ENCODE results near the gene AOPEP.
"Not testable (repeated sequence)": the region's sequence is repeated elsewhere in the genome, so short reads cannot be mapped to it uniquely, and the experiment has no call there.

AOPEP gene

GRCh38 chr9:94817291-94818177, 91.0 kb downstream of the AOPEP start:
- DNase-seq (ENCODE audit: low read depth): no peak

DNA sequence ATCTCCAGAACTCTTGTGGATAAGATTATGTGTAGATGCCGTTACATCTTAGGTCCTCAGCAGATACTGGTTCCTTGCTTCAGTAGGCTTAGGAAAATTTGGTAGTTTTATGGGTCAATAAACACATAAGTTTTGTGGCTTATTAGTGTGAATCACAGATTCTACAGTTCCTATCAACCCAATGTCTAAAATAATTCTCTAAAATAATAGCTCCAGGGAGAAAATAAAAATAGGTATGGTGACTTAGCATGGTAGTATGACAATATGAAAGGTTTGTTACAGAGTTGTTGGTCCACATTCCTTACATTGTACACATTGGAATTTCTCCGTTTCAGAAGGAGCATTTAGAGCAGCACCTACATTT, 91.7 kb downstream of the AOPEP start:
- no peak for DNase-seq (ENCODE audit: low read depth)

DNA sequence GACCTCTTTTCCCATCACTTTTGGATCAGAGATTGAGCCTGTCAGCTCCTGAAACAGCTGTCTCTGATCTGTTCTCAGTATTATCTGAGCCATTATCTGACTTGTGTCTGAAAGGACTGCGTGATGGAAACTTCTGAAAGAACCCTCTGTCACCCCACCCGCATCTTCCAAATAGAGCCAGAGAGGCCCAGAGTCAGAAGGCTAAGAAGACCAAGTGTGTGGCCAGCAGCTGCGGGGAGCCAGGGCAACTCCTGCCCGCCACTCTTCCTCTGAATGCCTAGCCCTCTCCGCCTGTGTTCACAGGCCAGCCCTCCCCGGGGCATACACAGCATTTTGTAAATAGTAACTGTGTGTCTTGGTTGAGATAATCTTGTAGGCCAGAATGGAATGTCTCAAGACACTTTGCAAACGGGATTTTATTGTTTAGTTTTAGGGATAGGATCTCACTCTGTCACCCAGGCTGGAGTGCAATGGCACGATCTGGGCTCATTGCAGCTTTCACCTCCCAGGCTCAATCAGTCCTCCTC, 92.7 kb downstream of the AOPEP start:
- DNase-seq (ENCODE audit: low read depth): no peak

GRCh38 chr9:94821098-94821887, 94.8 kb downstream of the AOPEP start:
- no peak for DNase-seq (ENCODE audit: low read depth)

- DNase-seq (ENCODE audit: low read depth): no peak
Measured at GRCh38 chr9:94822273-94822672, 95.8 kb downstream of the AOPEP start.

DNA sequence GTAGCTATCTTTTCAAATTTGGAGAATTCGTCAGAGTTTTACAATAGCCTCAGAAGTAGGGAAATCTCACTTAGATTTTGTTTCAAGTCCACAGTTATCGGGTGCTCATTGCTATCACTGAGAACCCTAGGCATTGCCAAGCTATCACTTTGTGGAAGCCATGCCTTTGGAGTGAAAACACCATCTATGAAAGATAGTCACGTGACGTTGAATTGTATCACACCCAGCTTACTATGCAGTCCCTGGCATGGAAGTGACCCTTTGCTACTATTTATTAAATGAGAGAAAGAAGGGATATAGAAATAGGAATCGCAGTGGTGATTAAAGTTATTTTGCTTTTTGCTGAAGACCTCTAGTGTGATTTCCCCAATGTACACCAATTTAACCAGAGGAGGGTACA, 97.2 kb downstream of the AOPEP start:
- DNase-seq (ENCODE audit: low read depth): no peak

GRCh38 chr9:94824411-94824810, 97.9 kb downstream of the AOPEP start:
- DNase-seq (ENCODE audit: low read depth): no peak

DNA sequence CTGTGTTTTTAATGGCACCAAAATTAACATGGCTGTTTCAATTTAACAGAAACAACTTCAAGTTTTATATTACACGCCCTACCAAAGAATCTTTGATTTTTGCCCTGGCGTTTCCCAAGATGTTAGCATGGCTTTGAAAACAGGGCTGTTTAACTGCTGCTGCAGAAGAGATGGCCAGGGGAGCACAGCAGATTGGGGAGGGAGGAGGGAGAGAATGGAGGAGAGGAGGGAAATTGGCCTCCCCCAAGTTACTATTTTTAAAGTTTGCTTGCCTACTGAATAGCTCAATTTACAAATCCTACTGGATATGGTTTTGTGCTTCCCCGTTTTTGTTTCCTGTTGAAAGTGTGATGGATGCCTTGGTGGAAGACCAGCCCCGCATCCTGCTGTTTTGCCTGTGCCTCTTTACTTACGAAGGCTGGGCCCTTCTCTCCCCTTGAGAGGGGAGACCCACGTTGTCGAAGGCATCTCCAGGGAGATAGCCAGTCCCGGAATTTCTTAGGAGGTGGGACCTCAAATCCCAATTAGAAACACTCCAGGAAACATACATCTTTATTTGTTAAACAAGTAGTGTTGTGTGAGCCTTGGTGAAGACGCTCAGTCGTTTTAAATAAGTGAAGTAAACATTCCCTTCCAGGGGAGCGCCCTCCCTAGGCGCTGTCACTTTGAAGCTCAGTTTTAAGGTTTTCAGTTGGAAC, 98.6 kb downstream of the AOPEP start:
- DNase-seq (ENCODE audit: low read depth): no peak

GRCh38 chr9:94825611-94825958, 99.1 kb downstream of the AOPEP start:
- DNase-seq (ENCODE audit: low read depth): no peak

- no peak for DNase-seq (ENCODE audit: low read depth)
Measured at GRCh38 chr9:94826044-94826443, 99.5 kb downstream of the AOPEP start.

DNA sequence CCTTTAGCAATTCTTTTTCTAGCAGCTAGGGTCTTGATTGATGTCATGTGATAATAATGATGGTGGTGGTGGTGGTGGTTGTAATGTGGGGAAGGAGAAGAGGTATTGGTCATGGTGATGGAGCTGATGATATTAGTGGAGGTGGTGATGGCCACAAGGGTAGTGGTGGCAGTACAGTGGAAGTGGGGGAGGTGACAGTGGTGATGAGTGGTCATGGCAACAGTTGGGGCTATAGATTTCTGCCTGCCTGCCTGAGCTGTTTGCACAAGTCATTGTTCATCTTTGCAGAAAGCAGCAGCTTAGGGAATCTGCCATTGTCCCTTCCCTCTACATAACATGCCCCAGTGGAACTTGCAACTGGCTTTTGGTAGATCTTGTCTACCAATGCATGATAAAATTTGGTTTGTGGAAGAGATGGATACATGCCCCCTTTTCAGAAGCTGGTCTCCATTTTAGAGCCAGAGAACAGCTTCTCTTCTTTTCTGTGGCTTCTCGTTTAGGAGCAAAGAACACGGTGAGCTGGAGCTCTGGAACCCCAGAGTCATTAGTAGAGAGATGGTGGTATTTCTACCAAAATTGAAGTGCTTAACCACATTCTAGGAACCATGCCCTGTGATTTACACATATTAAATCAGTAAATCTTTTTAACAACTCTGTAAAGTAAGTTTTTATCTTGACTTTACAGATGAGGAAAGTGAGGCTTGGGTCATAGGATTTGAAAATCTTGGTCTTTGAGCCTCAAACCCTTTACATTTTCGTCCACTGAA, 100.3 kb downstream of the AOPEP start:
- DNase-seq (ENCODE audit: low read depth): no peak

DNA sequence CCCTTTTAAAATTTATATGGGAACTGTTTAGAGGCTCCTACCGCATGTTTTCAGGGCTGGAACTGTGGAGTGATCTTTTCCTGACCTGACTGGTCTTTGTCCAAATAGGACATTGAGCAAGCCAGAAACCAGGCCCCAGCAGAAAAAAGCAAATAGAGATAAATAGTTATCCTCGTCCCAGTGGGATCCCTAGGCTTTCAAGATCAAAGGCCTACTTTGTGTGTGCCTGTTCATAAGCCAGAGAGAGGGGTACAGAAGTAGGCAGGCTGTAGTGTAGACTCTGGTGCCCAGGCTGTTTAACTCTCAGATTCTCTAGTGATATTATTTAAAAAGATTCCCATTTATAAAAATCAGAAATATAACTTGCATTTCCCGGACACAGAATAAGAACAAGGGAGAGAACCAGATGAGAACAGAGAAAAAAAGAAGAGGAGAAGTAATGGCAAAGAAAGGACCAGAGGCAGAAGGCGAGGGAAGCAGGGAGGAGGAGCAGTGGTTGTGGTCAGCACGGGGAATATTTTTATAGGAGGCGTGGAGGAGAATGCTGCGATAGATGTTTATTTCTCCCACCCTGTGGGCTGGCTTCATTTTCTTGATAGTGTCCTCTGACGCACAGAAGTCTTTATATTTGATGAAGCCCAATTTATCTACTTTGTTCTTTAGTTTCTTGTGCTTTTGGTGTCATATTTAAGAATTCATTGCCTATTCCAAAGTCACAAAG, 101.2 kb downstream of the AOPEP start:
- DNase-seq (ENCODE audit: low read depth): no peak

DNA sequence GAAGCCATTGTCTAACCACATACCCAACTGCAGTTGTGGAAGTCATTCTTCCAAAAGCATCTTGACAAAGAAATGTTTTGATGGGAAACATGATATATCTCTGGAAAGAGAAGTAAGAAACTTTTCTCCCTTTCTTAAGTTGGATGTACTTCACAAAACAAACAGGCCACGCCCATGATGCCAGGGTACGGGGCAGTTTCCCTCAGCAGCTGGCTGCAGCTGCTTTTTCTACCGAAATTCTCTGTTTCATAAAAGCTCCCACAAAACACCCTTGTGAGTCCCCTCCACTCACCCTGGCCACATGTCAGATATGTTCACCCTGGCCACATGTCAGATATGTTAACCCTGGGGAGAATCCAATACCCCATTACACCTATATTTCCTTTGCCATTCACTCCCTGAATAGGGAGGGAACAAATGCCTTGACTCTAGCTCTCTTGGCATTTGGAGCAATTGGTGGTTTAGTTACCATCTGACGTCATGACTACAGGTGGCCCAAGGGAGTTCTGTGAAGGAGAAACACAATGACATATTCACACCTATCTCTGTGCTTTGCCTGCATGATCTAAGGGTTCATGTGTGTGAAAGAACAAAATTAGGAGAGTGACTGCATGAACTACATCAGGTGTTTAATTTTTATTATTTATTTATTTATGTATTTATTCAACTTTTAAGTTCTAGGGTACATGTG, 103.0 kb downstream of the AOPEP start:
- no peak for DNase-seq (ENCODE audit: low read depth)

DNA sequence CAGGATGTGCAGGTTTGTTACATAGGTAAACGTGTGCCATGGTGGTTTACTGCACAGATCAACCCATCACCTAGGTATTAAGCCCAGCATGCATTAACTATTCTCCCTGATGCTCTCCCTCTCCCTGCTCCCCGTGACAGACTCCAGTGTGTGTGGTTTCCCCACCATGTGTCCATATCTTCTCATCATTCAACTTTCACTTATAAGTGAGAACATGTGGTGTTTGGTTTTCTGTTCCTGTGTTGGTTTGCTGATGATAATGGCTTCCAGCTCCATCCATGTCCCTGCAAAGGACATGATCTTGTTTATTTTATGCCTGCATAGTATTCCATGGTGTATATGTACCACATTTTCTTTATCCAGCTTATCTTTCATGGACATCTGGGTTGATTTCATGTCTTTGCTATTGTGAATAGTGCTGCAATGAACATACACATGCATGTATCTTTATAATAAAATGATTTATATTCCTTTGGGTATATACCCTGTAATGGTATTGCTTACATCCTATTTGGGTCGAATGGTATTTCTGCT, 103.6 kb downstream of the AOPEP start:
- not testable (repeated sequence) for DNase-seq (ENCODE audit: low read depth)

DNA sequence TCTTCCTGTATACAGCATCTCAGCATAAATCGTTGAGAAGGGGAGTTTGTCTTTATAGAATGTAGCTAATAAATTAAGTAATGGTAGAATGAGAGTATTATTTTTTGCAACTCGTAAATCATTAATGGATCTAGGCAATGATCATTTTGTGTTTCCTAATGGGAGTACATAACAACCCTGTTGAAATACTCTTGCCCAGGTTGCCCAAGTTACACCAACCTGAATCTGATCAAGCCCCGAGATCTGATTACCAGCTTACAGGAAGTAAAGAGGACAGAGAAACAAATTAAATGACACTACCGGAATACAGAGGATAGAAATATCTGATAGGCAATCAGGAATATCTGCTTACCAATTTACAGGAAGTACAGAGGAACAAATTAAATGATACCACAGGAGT, 107.3 kb downstream of the AOPEP start:
- DNase-seq (ENCODE audit: low read depth): no peak

DNA sequence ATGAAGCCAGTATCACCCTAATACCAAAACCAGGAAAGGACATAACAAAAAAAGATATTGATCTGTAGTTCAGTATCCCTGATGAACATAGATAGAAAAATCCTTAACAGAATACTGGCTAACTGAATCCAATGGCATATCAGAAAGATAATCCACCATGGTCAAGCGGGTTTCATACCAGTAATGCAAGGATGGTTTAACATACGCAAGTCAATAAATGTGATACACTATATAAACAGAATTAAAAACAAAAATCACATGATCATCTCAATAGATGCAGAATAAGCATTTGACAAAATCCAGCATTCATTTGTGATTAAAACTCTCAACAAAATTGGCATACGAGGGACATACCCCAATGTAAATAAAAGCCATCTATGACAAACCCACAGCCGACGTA, 110.9 kb downstream of the AOPEP start:
- no peak for DNase-seq (ENCODE audit: low read depth)

- no peak for DNase-seq (ENCODE audit: low read depth)
Measured at GRCh38 chr9:94839398-94839797, 112.9 kb downstream of the AOPEP start.

DNA sequence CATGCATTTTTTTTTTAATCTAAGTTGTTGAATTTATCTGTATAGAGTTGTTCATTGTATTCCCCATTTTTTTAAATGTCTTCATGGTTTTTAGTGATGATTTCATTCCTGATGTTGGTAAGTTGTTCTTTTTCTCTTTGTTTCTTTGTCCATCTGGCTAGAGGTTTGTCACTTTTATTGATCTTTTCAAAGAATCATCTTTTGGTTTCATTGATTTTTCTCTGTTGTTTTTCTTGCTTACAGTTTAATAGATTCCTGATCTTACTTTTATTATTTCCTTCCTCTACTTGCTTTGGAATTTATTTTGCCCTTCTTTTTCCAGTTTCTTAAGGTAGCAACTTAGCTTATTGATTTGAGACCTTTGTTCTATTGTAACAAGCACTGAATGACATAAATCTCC, 114.2 kb downstream of the AOPEP start:
- DNase-seq (ENCODE audit: low read depth): no peak

DNA sequence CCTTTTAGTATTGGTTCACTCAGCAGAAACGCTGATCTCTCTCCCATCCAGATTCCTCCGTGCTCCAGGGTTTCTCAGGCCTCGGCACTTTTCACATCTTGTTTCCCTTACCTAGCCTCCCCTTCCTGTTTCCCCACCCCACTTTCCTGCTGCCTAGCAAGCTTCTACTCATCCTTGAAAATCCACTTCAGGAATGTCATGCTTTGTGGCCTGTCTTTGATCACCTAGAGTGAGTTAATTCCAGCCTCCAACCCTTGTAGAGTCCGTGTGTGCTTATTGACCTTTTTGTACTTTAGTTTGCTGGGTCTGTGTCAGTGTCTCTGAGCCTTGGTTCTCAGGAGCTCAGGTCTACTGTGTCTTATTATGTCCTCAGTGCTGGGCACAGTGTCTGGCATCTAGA, 116.6 kb downstream of the AOPEP start:
- DNase-seq (ENCODE audit: low read depth): no peak

DNA sequence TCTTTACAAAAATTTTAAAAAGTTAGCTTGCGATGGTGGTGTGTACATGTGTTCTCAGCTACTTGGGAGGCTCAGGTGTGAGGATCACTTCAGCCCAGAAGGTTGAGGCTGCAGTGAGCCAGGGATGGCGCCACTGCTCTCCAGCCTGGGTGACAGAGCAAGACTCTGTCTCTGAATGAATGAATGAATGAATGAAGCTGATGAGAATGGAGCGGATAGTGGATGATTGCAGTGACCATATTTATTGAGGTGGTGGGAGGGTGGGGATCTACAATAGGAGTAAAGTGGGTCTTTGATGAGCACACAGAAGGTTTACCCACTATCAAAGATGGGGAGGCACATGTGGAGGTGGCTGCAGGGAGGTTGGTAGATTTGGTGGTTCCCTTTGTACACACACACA, 120.2 kb downstream of the AOPEP start:
- DNase-seq (ENCODE audit: low read depth): no peak

Data from activated T-cell treated with anti-CD3 and anti-CD28 coated beads for 24 hours (primary cell).